Glutamatergic neuron (in vitro differentiated cells): ENCODE measurements around the gene NUDT22. TPM values are rescaled to one million over a fixed set of nuclear protein-coding genes. Genes with fewer than 3 reads are reported as not detected.
A peak's percentile ranks its signal among the peaks of the same experiment; 100 is the strongest.

Experiments used
- DNase-seq: peaks from one replicate; pipeline ENCODE4 v3.0.0; 2022
- H3K27ac Mint-ChIP-seq: one replicate; pipeline ENCODE4 v1.8.0; 2020; ENCODE audit warnings: mild to moderate bottlenecking, mixed read lengths, inconsistent platforms; ENCODE audit not compliant: unreplicated experiment
- H3K27me3 Mint-ChIP-seq: one replicate; pipeline ENCODE4 v1.8.0; 2020; ENCODE audit warnings: mild to moderate bottlenecking, moderate library complexity, mixed read lengths, inconsistent platforms; ENCODE audit not compliant: unreplicated experiment
- H3K36me3 Mint-ChIP-seq: one replicate; pipeline ENCODE4 v1.8.0; 2020; ENCODE audit warnings: mild to moderate bottlenecking, mixed read lengths, inconsistent platforms; ENCODE audit not compliant: unreplicated experiment
- H3K4me1 Mint-ChIP-seq: one replicate; pipeline ENCODE4 v1.8.0; 2020; ENCODE audit warnings: mild to moderate bottlenecking, low read depth, mixed read lengths, inconsistent platforms; ENCODE audit not compliant: unreplicated experiment
- H3K4me3 Mint-ChIP-seq: one replicate; pipeline ENCODE4 v1.8.0; 2020; ENCODE audit warnings: mild to moderate bottlenecking, mixed read lengths, inconsistent platforms; ENCODE audit not compliant: unreplicated experiment
- H3K9me3 Mint-ChIP-seq: one replicate; pipeline ENCODE4 v1.8.0; 2020; ENCODE audit warnings: mild to moderate bottlenecking, moderate library complexity, mixed read lengths, inconsistent platforms; ENCODE audit not compliant: unreplicated experiment
- CTCF ChIP-seq: fragments of 200-600 bp; sonication (generic); IDR thresholded peaks from one replicate; pipeline ENCODE4 v1.5.0; 2021; ENCODE audit not compliant: partially characterized antibody, unreplicated experiment
- total RNA-seq: library from RNA; stranded (reverse); fragmentation: NEBNext Ultra II Directional; extraction: Animal tissue kit (Norgen Biotek cat#: 25700); gene quantifications from one replicate; pipeline ENCODE4 v1.2.1, GENCODE V29; 2021; ENCODE audit not compliant: unreplicated experiment

The NUDT22 gene
- total RNA-seq, 1 donor from 2014 or later: 37.0 TPM

- no peak for TF ChIP-seq CTCF
- Mint-ChIP-seq H3K4me3 (peak overlapping the region; percentile 55), H3K4me1 (no peaks in the 10 kb centered on the region), H3K27ac (no peak overlapping the region), H3K9me3 (peaks cover 11% of the 10 kb centered on the region), H3K36me3 (no peaks in the 10 kb centered on the region), H3K27me3 (peaks cover 16% of the 10 kb centered on the region)
- DNase-seq: no peak
Measured at GRCh38 chr11:64263021-64263946, 37.2 kb downstream of the NUDT22 start.

- peaks cover 1% of the 10 kb centered on the region for H3K4me1 Mint-ChIP-seq
- no peak for DNase-seq
- peaks cover 17% of the 10 kb centered on the region for H3K27me3 Mint-ChIP-seq
- no peak overlapping the region for H3K27ac Mint-ChIP-seq
- H3K36me3 Mint-ChIP-seq: no peaks in the 10 kb centered on the region
- peaks cover 11% of the 10 kb centered on the region for H3K9me3 Mint-ChIP-seq
- H3K4me3 Mint-ChIP-seq: no peak overlapping the region
- TF ChIP-seq CTCF: no peak
Measured at GRCh38 chr11:64263947-64264317, 37.9 kb downstream of the NUDT22 start.

GRCh38 chr11:64264371-64264852, 38.3 kb downstream of the NUDT22 start:
- Mint-ChIP-seq H3K4me3 (no peak overlapping the region), H3K27ac (no peak overlapping the region), H3K27me3 (peaks cover 17% of the 10 kb centered on the region), H3K4me1 (peaks cover 2% of the 10 kb centered on the region), H3K36me3 (no peaks in the 10 kb centered on the region), H3K9me3 (peaks cover 10% of the 10 kb centered on the region)
- no peak for DNase-seq
- TF ChIP-seq CTCF: no peak

- Mint-ChIP-seq H3K4me3 (no peak overlapping the region), H3K9me3 (peaks cover 11% of the 10 kb centered on the region), H3K27me3 (peaks cover 13% of the 10 kb centered on the region), H3K4me1 (peaks cover 2% of the 10 kb centered on the region), H3K27ac (no peak overlapping the region), H3K36me3 (no peaks in the 10 kb centered on the region)
- no peak for DNase-seq
- TF ChIP-seq CTCF: no peak
Measured at GRCh38 chr11:64265176-64266160, 39.4 kb downstream of the NUDT22 start.
